ENCODE results near the gene TAF4B.
"Not testable (repeated sequence)": the region's sequence is repeated elsewhere in the genome, so short reads cannot be mapped to it uniquely, and the experiment has no call there.

The TAF4B gene, protein sequence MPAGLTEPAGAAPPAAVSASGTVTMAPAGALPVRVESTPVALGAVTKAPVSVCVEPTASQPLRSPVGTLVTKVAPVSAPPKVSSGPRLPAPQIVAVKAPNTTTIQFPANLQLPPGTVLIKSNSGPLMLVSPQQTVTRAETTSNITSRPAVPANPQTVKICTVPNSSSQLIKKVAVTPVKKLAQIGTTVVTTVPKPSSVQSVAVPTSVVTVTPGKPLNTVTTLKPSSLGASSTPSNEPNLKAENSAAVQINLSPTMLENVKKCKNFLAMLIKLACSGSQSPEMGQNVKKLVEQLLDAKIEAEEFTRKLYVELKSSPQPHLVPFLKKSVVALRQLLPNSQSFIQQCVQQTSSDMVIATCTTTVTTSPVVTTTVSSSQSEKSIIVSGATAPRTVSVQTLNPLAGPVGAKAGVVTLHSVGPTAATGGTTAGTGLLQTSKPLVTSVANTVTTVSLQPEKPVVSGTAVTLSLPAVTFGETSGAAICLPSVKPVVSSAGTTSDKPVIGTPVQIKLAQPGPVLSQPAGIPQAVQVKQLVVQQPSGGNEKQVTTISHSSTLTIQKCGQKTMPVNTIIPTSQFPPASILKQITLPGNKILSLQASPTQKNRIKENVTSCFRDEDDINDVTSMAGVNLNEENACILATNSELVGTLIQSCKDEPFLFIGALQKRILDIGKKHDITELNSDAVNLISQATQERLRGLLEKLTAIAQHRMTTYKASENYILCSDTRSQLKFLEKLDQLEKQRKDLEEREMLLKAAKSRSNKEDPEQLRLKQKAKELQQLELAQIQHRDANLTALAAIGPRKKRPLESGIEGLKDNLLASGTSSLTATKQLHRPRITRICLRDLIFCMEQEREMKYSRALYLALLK
- 1.9 to 6.9 (median 4.5) reads per million in 17 experiments for total RNA-seq

DNA sequence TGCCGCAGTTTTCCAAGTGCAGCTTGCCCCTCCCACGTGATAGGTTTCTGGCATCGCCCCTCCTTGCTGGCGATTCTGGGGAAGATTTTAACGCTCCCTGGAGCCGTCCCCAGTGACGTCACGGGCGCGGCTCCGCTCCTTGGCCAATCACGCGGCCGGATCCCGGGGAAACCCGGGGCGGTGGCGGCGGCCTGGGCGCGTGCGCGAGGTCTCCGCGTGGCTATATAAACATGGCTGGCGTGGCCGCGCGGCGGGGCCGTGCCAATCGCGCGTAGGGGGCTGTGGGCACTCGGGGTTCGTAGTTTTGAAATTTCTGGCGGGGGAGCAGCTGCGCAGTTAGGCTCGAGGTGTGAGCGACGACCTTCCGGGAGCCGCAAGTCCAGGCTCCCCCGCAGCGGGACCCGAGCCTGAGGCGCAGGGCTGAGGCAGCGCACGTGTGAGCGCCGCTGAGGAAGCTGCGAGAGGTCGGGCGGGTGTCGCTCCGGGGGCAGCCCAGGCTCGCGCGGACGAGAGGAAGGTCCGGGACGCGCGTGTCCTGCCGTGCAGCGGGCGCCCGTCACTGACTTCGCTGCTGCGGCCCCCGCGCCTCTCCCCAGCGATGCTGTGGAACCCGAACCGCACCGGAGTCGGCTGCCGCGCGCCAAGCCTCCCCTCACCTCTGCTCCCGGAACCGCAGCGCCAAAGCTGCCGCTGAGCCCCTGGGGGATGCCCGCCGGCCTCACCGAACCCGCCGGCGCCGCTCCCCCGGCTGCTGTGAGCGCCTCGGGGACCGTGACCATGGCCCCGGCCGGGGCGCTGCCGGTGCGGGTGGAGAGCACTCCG lies at the start of gene TAF4B:
Gene TAF4B (plus strand): TSS at position 217 of the 822 bp plus-strand sequence. CDS start 489 bp downstream, at position 706.
- peak; percentile 96 to 99 (median 98) for DNase-seq

DNA sequence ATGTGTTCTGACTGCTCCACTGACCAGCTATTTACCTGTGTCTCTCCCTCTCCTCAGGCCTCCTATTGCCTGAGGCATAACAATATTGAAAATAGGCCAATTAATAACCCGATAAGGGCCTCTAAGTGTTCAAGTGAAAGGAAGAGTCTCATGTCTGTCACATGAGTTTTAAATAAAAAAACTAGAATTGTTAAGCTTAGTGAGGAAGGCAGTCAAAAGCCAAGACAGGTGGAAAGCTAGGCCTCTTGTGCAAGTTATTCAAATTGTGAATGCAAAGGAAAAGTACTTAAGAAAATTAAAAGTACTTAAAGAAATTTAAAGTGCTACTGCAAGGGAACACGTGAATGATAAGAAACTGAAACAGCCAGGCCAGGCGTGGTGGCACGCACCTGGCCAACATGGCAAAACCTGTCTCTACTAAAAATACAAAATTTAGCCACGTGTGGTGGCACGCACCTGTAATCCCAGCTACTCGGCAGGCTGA lies 44.9 kb upstream of the TAF4B start:
- no peak for DNase-seq

DNA sequence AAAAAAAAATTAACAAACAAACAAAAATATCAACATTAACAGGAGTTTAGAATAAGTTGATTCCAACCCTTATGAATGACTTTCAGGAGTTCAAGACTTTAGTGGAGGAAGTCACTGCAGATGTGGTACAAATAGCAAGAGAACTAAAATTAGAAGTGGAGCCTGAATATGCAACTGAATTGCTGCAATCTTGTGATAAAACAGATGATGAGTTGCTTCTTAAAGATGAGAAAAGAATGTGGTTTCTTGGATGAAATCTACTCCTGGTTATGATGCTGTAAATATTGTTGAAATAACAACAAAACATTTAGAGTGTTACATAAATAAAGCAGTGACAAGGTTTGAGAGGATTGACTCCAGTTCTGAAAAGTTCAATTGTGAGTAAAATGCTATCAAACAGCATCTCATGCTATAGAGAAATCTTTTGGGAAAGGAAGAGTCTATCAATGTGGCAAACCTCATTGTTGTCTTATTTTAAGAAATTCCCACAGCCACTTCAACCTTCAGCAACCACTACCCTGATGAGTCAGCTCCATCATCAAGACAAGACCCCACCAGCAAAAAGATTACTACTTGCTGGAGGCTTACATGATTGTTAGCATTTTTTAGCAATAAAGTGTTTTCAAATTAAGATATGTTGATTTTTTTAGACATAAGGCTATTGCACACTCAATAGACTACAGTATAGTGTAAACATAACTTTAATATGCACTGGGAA lies 42.7 kb upstream of the TAF4B start:
- no peak for DNase-seq

DNA sequence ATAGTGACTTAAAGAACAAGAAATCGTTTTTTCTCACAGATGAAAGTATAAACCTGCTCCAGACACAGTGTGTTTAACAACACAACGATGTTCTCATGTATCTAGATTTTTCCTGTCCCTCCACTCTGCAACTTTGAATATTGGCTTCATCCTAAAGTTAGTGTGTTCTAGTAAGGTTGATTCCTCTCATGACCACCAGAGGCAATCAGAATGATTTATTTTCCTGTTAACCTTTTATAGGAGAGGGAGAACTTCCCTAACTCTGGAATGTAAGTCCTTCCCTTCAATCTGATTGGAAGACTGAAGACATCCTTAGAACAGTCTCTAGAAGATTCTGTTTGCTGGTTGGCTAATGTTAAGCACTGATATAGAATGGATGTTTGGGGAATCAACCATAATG lies 41.0 kb upstream of the TAF4B start:
- DNase-seq: no peak

DNA sequence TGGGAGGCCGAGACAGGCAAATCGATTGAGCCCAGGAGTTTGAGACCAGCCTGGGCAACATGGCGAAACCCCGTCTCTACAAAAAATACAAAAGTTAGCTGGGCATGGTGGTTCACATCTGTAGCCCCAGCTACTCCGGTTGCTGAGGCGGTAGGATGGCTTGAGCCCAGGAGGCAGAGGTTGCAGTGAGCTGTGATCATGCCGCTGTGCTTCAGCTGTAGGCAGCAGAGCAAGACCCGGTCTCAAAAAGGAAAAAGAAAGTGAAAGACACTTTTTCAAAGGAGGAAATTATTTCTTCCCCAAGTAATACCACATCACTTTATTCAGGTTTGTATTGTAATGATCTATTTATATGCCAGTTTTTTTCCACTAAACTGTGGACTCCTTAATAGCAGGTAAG lies 35.7 kb upstream of the TAF4B start:
- DNase-seq: peak in 3 of 4 experiments; percentile 6 to 13 (median 10)

DNA sequence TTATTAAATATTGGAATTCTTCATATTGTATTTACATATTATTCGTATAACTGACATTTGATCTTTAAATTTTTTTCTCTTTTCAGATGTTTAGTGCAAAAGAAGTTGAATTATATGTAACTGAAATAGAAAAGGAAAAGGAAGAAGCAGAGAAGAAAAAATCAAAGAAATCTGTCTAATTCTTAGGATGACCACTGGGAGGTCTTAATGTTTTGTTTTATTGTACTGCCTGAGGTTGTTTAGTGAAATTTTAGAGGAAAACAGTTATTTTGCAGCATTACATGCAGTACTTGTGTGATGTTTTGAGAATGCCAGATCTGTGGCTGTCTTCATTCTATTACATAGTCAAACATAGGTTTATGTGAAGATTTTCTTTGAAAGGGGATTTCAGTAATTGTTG lies 34.0 kb upstream of the TAF4B start:
- DNase-seq: no peak

DNA sequence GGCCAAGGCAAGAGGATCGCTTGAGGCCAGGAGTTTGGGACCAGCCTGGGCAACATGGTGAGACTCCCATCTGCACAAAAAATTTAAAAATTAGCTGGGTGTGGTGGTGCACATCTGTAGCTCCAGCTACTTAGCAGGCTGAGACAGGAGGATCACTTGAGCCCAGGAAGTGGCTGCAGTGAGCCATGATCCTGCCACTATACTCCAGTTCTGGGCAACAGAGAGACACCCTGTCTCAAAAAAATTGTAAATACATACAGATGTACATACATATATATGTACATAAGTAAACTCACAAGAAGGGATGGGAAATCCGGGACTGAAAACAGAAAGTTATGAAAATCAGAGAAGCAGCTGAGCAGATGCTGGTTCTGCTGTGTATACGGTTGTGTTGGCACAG lies 29.6 kb upstream of the TAF4B start:
- no peak for DNase-seq

DNA sequence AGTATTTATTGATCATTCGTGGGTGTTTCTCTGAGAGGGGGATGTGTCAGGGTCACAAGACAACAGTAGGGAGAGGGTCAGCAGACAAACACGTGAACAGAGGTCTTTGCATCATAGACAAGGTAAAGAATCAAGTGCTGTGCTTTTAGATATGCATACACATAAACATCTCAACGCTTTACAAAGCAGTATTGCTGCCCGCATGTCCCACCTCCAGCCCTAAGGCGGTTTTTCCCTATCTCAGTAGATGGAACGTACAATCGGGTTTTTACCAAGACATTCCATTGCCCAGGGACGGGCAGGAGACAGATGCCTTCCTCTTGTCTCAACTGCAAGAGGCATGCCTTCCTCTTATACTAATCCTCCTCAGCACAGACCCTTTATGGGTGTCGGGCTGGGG lies 24.2 kb upstream of the TAF4B start:
- DNase-seq: not testable (repeated sequence)

DNA sequence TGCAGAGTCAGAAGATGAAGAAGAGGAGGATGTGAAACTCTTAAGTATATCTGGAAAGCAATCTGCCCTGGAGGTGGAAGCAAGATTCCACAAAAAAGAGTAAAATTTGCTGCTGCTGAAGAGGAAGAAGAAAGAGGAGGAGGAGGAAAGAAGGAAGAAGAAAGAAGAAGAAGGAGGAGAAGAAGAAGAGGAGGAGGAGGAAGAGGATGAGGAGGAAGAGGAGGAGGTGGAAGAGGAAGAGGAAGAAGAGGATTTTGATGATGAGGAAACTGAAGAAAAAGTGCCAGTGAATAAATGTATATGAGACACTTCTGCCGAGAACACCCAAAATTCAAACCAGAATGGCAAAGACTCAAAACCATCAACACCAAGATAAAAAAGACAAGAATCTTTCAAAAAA lies 20.9 kb upstream of the TAF4B start:
- DNase-seq: no peak

DNA sequence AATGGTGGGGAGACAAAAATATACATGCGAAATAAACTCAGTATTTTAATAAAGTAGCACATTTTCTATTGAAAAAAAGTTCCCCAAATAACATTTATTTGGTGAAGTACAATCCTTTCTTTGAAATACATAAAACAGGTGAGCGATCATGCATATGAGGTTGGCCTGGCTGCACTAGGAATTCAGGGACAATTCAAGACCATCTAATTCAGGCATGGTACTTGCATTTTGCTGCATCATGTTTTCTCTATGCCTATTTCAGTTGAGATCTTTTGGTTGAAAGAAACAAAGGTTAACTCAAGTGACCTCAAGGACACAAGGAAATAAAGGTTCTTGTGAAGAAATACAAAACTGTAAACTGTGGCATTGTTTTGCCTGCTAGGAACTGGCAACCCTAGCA lies 19.8 kb upstream of the TAF4B start:
- DNase-seq: no peak

DNA sequence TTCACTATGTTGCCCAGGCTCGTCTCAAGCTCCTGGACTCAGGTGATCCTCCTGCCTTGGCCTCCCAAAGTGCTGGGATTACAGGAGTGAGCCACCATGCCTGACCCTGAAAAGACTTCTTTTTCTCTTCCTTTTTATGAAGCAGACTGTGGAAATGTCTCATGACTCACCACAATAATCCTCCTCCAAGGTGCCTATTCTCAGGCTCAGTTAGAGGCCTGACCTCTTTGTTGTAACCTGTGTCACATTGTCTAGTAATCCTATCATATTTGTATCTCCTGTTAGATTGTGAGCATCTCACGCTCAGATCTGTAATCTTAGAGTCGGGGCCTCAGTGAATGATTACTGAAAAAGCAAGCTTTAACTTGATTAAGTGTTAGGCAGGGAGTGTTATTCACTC lies 18.3 kb upstream of the TAF4B start:
- DNase-seq: no peak

DNA sequence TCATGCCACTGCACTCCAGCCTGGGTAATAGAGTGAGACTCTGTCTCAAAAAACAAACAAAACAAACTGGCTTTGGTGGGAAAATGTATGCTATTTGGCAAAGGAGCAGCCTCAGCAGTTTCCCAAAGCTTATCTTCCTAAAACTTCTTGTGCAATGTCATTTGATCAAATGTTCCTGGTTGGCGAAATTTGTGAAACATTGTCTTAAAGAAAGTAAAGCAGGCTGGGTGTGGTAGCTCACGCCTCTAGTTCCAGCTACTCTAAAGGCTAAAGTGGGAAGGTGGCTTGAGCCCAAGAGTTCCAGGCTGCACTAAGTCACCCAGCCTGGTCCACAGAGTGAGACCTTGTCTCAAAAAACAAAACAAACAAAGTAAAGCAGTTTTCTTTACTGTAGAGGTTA lies 17.3 kb upstream of the TAF4B start:
- no peak for DNase-seq

DNA sequence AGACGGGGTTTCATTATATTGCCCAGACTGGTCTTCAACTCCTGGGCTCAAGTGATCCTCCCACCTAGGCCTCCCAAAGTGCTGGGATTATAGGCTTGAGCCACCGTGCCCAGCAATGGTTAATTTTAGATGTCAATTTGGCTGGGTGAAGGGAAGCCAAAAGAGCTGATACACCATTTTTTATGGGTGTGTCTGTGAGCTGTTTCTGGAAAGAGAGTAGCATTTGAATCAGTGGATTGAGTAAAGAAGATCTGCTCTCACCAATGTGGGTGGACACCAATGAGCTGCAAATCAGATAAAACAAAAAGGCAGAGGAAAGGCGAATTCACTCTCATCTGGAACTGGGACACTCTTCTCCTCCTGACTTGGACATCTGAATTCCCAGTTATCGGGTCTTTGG lies 16.1 kb upstream of the TAF4B start:
- DNase-seq: no peak

DNA sequence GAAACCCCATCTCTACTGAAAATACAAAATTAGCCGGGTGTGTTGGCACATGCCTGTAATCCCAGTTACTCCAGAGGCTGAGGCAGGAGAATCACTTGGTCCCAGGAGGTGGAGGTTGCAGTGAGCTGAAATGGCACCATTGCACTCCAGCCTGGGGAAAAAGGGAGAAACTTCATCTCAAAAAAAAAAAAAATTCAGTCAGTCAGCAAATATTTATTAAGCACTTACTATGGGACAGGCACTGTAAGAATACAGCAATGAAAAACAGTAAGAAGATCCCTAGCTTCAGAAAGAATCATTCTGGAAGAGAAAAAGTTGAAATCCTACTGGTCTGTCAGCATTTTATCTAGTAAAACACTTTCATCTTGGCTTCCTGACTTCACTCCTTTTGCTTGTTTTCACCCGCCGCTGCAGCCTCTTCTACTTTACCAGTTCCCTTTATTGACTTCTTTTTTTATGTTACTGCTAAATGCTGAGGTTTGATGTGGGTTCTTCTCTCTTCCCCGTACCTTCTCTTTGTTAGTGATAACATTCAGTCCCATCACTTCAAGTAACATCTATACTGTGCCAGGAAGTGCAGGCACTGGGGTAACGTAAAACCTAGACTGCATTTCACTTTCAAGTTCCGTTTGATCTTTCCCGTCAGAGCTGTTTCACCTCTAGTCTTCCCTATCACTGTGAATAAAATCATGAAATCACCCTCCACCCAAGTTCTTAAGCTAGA lies 10.8 kb upstream of the TAF4B start:
- DNase-seq: peak; percentile 10 to 41 (median 20)

DNA sequence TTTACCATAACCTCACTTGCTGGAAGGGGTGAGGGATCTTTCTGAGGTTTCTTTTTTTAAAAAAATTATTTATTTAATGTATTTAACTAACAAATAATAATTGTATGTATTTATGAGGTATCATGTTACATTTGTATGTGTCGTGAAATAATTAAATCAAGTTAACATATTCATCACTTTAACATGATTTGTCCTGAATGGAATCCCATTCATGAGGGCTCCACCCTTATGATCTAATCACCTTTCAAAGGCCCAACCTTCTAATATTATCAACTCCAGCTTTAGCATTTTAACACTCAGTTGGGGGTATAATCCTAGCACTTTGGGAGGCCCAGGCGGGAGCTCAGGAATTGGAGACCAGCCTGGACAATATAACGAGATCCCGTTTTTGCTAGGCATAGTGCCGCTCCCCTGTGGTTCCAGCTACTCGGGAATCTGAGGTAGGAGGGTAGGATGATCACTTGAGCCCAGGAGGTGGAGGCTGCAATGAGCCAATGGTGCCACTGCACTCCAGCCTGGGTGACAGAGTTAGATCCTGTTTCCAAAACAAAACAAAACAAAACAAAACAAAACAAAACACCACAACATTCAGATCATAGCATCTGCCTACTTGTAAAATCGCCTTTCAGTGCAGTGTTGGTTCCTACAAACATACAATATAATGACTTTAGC lies 1.1 kb upstream of the TAF4B start:
- DNase-seq: peak in 3 of 4 experiments; percentile 5 to 27 (median 21)

DNA sequence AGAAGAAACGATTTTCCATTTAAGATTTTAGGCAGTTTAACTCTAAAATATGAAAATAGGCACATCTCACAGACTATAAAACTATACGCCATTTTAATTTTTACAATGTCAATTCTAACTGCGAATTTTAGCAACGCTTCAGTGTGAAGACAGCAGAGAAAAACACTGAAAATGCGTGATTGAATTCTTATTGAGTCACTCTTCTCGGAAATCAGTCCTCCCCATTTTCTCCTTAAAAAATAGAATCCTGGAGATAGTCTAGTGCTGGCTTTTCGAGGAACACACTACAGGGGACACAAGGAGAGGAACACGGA lies 373 bp upstream of the TAF4B start:
- DNase-seq: no peak

DNA sequence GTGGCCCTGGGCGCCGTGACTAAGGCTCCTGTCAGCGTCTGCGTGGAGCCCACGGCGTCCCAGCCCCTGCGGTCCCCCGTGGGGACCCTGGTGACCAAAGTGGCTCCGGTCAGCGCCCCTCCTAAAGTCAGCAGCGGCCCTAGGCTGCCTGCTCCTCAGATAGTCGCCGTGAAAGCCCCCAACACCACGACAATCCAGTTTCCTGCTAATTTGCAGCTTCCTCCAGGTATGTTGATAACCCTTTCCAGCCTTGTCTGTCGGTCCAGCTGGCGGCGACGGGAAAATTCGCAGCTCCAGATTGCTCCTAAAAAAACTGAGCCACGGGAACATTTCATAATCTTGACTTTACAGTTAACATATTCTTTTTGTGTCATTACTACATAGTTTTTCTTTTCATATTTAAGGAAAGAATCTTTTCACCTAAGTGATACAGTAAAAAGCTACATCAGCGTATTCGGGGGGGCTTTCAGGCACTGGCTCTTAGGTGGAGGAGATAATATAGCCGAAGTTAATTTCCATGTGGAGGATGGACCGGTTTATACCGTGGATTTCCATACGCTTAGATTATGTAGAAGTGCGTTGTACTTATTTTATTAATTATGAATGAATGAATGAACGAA lies 916 bp downstream of the TAF4B start:
- no peak for DNase-seq

DNA sequence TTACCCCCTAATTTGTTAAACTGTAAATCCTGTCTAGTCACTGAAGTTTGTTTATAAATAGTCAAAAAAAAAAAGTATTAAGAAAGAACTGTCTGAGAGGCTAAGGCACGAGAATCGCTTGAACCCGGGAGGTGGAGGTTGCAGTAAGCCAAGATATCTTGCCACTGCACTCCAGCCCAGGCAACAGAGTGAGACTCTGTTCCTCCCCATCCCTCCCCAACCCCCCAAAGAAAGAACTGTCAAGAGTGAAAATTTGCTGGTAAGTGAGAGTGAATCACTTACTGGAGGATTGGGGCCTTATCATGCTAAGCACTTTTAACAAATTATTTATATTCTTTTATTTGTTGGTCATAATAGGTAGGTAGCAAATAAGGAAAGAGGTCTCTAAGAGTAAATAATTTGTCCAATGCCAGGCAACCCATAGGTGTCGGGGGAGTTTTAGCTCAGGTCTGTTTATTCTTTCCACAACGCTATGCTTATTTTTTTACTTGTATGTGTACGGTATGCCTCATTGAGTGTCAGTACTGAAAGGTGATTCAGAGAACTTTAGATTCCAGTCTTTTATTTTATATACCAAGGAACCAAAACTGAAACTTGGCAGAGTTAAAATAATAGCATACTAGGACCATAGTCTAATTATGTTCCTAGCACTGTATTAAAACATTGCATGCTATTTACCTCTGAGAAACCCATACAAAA lies 2.5 kb downstream of the TAF4B start:
- DNase-seq: no peak

DNA sequence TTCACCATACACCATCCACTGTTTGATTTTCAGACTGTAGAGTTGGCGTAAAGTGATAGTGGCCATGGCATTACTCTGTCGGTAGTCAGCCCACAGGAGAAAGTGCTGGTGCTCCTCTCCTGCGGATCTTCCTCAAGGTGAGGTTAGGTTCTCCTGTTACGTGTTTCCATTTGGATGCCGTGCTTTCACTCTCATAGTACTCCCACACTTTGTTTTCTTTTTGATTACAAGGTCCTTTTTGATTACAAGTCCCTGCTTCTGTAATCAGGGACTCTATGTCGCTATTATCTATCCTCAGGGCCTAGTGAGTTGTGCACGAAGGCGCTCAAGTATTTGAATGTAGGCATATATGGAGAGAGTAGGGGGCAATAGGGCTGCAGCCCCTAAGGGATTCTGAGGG lies 4.3 kb downstream of the TAF4B start:
- DNase-seq: no peak

DNA sequence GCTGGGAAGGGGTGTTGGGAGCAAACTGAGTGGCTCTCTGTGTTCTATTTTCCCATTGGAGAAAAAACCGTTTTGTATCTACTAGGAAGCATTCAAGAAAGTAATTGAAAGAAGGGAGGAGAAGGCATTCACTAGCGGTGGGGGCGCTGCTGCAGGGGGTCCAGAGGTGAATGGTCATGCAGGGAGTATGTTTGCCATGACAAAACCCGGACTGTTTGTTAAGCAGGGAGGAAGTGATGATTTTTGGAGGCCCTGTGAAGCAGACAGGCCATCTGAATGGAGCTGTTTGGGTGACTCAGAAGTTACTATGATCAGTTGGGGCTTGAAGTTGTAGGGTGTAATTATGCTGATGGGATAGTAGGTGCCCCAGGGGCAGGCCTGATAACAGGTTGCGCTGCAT lies 7.0 kb downstream of the TAF4B start:
- no peak for DNase-seq

Data from suppressor macrophage (primary cell).